Lower lobe of right lung (tissue), 2 donors: ENCODE data around the gene CEACAM16. TPM values are rescaled to one million over a fixed set of nuclear protein-coding genes. Genes with fewer than 3 reads are reported as not detected.

Source experiments
- ATAC-seq, 2 donors: fragments of 200-7000 bp; cut with Tn5 transposase; one replicate each; pipeline ENCODE4 v1.9.1; 2020 to 2022; ENCODE audit warnings: mild to moderate bottlenecking in 2 of 2, moderate library complexity in 2 of 2
- DNase-seq: peaks from one replicate; pipeline ENCODE4 v3.0.0-alpha.2; 2020
- H3K27ac ChIP-seq: fragments of 200-600 bp; one replicate; pipeline ENCODE4 v1.8.0; 2022
- H3K27me3 ChIP-seq: fragments of 200-600 bp; one replicate; pipeline ENCODE4 v1.8.0; 2022; ENCODE audit warnings: low read depth
- H3K36me3 ChIP-seq: fragments of 200-600 bp; one replicate; pipeline ENCODE4 v1.8.0; 2022; ENCODE audit warnings: mild to moderate bottlenecking
- H3K4me1 ChIP-seq: fragments of 200-600 bp; one replicate; pipeline ENCODE4 v1.8.0; 2022
- H3K4me3 ChIP-seq: fragments of 200-600 bp; one replicate; pipeline ENCODE4 v1.8.0; 2022; ENCODE audit warnings: mild to moderate bottlenecking
- H3K9me3 ChIP-seq: fragments of 200-600 bp; one replicate; pipeline ENCODE4 v1.8.0; 2022
- intact Hi-C: fragments of 100-400 bp; cut with DNase I; formaldehyde crosslinking; loops from one replicate; pipeline ENCODE4 v1.11.0; 2022
- total RNA-seq: library from RNA; stranded (reverse); fragmentation: NEBNext Ultra II Directional; extraction: Animal tissue kit (Norgen Biotek cat#: 25700); gene quantifications from one replicate; pipeline ENCODE4 v1.2.1, GENCODE V29; 2021
- TF ChIP-seq, protein P1 (sequence below): fragments of 200-600 bp; IDR thresholded peaks from one replicate; pipeline ENCODE4 v1.8.0; 2022; ENCODE audit warnings: antibody characterized with exemption, mild to moderate bottlenecking
- donor health status: DM: no; HTN: yes; CAD: no; lungs with severe emphysema.

Gene CEACAM16
- total RNA-seq, 1 donor from 2014 or later, result not detected

DNA sequence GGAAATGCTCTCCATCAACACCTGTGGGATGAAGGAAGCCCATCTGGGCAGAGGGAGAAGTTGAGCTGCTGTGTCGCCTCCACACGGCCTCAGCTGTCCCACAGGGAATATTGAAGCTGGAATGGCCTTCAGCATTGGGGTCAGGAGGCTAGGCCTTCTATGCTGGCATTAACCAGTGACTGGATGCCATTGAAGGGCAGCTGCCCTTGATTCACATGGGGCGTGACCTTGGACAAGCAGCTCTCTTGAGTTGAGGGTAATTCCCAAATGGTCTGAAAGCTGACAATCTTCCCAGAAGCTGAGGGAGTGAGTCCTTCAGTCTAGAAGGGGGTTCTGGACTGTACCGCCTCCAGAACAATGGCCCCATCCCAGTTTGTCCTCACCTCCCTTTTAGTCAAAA lies 56.3 kb downstream of the CEACAM16 start:
- peak in 1 of 2 donors; percentile 3 for ATAC-seq
- Histone ChIP-seq H3K27ac (peak overlapping the region; percentile 94), H3K36me3 (peaks cover 65% of the 10 kb centered on the region), H3K4me1 (peaks cover 76% of the 10 kb centered on the region), H3K9me3 (no peaks in the 10 kb centered on the region), H3K27me3 (no peaks in the 10 kb centered on the region), H3K4me3 (peak overlapping the region; percentile 58)
- TF ChIP-seq, protein P1, sequence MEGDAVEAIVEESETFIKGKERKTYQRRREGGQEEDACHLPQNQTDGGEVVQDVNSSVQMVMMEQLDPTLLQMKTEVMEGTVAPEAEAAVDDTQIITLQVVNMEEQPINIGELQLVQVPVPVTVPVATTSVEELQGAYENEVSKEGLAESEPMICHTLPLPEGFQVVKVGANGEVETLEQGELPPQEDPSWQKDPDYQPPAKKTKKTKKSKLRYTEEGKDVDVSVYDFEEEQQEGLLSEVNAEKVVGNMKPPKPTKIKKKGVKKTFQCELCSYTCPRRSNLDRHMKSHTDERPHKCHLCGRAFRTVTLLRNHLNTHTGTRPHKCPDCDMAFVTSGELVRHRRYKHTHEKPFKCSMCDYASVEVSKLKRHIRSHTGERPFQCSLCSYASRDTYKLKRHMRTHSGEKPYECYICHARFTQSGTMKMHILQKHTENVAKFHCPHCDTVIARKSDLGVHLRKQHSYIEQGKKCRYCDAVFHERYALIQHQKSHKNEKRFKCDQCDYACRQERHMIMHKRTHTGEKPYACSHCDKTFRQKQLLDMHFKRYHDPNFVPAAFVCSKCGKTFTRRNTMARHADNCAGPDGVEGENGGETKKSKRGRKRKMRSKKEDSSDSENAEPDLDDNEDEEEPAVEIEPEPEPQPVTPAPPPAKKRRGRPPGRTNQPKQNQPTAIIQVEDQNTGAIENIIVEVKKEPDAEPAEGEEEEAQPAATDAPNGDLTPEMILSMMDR, result no peak
- intact Hi-C loops, result no loop called here
- DNase-seq, result no peak

DNA sequence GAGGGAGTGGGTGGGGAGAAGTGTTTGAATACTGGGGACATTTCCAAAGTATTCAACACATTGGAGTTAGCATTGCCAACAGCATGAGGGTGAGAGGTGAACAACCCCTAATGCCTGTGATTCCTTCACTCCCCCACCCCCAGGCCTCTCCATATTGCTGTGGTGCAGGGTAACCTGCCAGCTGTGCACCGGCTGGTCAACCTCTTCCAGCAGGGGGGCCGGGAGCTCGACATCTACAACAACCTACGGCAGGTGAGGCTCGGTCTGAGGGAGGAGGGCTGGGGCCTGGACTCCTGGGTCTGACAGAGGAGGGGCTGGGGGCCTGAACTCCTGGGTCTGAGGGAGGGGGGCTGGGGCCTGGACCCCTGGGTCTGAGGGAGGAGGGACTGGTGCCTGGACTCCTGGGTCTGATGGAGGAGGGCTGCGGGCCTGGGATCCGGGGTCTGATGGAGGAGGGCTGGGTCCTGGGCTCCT lies 57.2 kb downstream of the CEACAM16 start:
- intact Hi-C loops, result no loop called here
- H3K4me3 ChIP-seq, result no peak overlapping the region
- H3K36me3 ChIP-seq, result peaks cover 71% of the 10 kb centered on the region
- H3K9me3 ChIP-seq, result no peaks in the 10 kb centered on the region
- peak overlapping the region; percentile 94 for H3K27ac ChIP-seq
- TF ChIP-seq, protein P1, result no peak
- no peak for DNase-seq
- no peak for ATAC-seq
- no peaks in the 10 kb centered on the region for H3K27me3 ChIP-seq
- peaks cover 67% of the 10 kb centered on the region for H3K4me1 ChIP-seq

DNA sequence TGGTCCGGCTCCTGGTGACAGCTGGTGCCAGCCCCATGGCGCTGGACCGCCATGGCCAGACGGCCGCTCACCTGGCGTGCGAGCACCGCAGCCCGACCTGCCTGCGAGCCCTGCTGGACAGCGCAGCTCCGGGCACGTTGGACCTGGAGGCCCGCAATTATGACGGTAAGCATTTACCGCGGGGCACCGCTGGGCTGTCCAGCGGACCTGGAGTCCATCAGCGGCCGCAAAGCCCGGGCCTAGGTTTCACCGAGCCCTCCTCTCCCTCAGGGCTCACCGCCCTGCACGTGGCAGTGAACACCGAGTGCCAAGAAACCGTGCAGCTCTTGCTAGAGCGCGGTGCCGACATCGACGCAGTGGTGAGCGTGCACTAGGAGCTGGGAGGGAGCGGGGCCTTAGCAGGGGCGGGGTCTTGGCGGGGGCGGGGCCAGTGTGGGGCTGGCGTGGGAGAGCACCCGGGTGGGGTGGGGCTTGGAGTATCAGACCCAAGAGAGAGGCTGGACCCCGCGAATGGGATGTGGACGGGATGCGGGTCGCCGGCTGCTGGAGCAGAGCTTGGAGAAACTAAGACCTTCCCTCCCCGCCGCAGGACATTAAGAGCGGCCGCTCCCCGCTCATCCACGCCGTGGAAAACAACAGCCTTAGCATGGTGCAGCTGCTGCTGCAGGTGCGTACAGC lies 58.2 kb downstream of the CEACAM16 start:
- peaks cover 57% of the 10 kb centered on the region for H3K4me1 ChIP-seq

DNA sequence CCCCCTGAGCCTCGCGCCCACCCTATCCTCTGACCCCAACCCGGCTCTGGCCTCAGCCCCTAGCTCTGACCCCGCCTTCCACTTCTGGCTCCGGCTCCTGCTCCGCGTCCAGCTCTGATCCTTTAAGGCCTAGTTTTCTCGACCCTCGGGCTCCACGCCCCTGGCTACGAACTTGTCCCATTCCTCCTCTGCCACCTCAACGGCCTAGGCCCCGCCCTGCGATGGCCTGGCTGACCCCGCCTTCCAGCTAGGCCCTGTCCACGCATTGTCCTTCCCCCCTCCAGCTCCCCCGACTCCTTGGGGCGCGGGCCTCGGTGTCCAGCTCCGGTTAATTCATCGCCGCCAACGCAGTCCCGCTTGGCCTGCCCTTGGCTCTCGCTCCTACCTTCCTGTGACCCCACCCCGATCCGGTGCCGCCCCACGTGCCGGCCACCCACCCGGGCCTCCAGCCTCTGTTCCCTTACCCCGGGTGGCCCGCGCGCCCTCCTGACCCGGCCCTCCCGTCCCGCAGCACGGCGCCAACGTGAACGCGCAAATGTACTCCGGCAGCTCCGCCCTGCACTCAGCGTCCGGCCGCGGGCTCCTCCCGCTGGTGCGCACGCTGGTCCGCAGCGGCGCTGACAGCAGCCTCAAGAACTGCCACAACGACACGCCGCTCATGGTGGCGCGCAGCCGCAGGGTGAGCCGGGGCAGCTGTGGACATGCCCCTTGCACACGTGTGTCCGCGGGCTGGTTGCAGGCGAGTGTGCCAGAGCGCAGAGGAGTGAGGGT lies 59.0 kb downstream of the CEACAM16 start:
- Histone ChIP-seq H3K27me3 (no peaks in the 10 kb centered on the region), H3K27ac (peak overlapping the region; percentile 77), H3K4me3 (peak overlapping the region; percentile 52), H3K9me3 (no peaks in the 10 kb centered on the region), H3K4me1 (peaks cover 49% of the 10 kb centered on the region), H3K36me3 (peaks cover 59% of the 10 kb centered on the region)
- TF ChIP-seq, protein P1, result peak; percentile 27
- peak; percentile 17 to 39 for ATAC-seq
- peak; percentile 80 for DNase-seq
- intact Hi-C loops, result no loop called here

More for the DNA sequence above, 58.2 kb downstream of the CEACAM16 start:
- Histone ChIP-seq H3K27me3 (no peaks in the 10 kb centered on the region), H3K4me3 (peak overlapping the region; percentile 52), H3K36me3 (peaks cover 66% of the 10 kb centered on the region), H3K27ac (peak overlapping the region; percentile 77), H3K9me3 (no peaks in the 10 kb centered on the region)
- TF ChIP-seq, protein P1, result no peak
- intact Hi-C loops, result no loop called here
- ATAC-seq (no peak), DNase-seq (no peak)

DNA sequence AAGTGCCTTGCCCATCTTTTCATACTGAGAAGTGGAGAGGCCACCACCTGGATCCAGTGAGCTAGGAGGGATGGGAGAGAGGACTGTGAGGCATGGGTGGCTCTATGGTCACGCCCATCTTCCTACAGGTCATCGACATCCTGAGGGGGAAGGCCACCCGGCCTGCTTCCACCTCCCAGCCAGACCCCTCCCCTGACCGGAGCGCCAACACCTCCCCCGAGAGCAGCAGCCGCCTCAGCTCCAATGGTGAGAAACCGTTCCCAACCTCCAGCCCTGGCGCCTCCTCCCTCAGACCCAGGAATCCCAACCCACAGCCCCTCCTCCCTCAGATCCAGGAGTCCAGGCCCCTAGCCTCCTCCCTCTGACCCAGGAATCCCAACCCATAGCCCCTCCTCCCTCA lies 59.6 kb downstream of the CEACAM16 start:
- peak overlapping the region; percentile 77 for H3K27ac ChIP-seq
- H3K4me3 ChIP-seq, result peak overlapping the region; percentile 52
- peaks cover 57% of the 10 kb centered on the region for H3K36me3 ChIP-seq
- H3K4me1 ChIP-seq, result peaks cover 43% of the 10 kb centered on the region
- H3K9me3 ChIP-seq, result no peaks in the 10 kb centered on the region
- ATAC-seq, result no peak
- TF ChIP-seq, protein P1, result no peak
- no peaks in the 10 kb centered on the region for H3K27me3 ChIP-seq
- DNase-seq, result no peak
- intact Hi-C loops, result no loop called here
